Loucy (cell line): ENCODE measurements around the gene FBXO31.
A peak's percentile ranks its signal among the peaks of the same experiment; 100 is the strongest.

Experiments
- H2AFZ ChIP-seq: fragments of 200-600 bp; sonication (generic); 2 replicates; pipeline ENCODE4 v1.6.0; 2016; ENCODE audit warnings: antibody characterized with exemption, mild to moderate bottlenecking, low read length, moderate library complexity
- H3F3A ChIP-seq: fragments of 200-600 bp; 2 replicates; pipeline ENCODE4 v1.6.0; 2016; ENCODE audit warnings: antibody characterized with exemption, low read depth, mild to moderate bottlenecking
- H3K27me3 ChIP-seq: fragments of 200-600 bp; sonication (generic); 2 replicates; pipeline ENCODE4 v1.6.1; 2014; ENCODE audit warnings: low read length, mild to moderate bottlenecking; ENCODE audit not compliant: insufficient read depth, poor library complexity, severe bottlenecking
- H3K36me3 ChIP-seq: fragments of 200-600 bp; sonication (generic); 2 replicates; pipeline ENCODE4 v1.6.1; 2016; ENCODE audit warnings: low read length; ENCODE audit not compliant: insufficient read depth
- H3K4me1 ChIP-seq: fragments of 200-600 bp; sonication (generic); 2 replicates; pipeline ENCODE4 v1.5.1; 2014; ENCODE audit warnings: low read length, mild to moderate bottlenecking; ENCODE audit not compliant: insufficient read depth, poor library complexity, severe bottlenecking
- H3K4me2 ChIP-seq: fragments of 200-600 bp; sonication (generic); 2 replicates; pipeline ENCODE4 v1.6.0; 2014; ENCODE audit warnings: antibody characterized with exemption, low read length, low read depth, mild to moderate bottlenecking; ENCODE audit not compliant: poor library complexity, severe bottlenecking
- H3K4me3 ChIP-seq: fragments of 200-600 bp; sonication (generic); 2 replicates; pipeline ENCODE4 v1.5.1; 2014; ENCODE audit warnings: low read length, mild to moderate bottlenecking, mixed read lengths; ENCODE audit not compliant: poor library complexity, severe bottlenecking
- H3K79me2 ChIP-seq: fragments of 200-600 bp; sonication (generic); 2 replicates; pipeline ENCODE4 v1.6.1; 2014; ENCODE audit warnings: low read length; ENCODE audit not compliant: insufficient read depth
- H3K9ac ChIP-seq: fragments of 200-600 bp; sonication (generic); 2 replicates; pipeline ENCODE4 v1.6.0; 2014; ENCODE audit warnings: mild to moderate bottlenecking, low read depth, low read length, moderate library complexity; ENCODE audit not compliant: poor library complexity, severe bottlenecking
- H3K9me2 ChIP-seq: fragments of 200-600 bp; sonication (generic); replicated peaks from 2 replicates; pipeline ENCODE4 v1.6.1; 2016; ENCODE audit warnings: low read depth, low read length, mixed read lengths
- H3K9me3 ChIP-seq: fragments of 200-600 bp; sonication (generic); 2 replicates; pipeline ENCODE4 v1.6.1; 2014; ENCODE audit warnings: mild to moderate bottlenecking, antibody characterized with exemption, low read length, low read depth; ENCODE audit not compliant: insufficient read depth
- H4K20me1 ChIP-seq: fragments of 200-600 bp; sonication (generic); 2 replicates; pipeline ENCODE4 v1.6.0; 2014; ENCODE audit warnings: antibody characterized with exemption, low read length, mild to moderate bottlenecking; ENCODE audit not compliant: insufficient read depth, poor library complexity, severe bottlenecking
- EZH2phosphoT487 ChIP-seq: fragments of 200-600 bp; IDR thresholded peaks from 2 replicates; pipeline ENCODE4 v1.6.1; 2018; ENCODE audit warnings: antibody characterized with exemption, mild to moderate bottlenecking, moderate library complexity, borderline replicate concordance
- TF ChIP-seq, protein P1 (sequence below): fragments of 200-600 bp; sonication (generic); conservative IDR thresholded peaks from 2 replicates; pipeline ENCODE4 v1.5.1; 2014; ENCODE audit warnings: mild to moderate bottlenecking, antibody characterized with exemption, low read length

The FBXO31 gene

GRCh38 chr16:87308826-87309225 is 74.8 kb downstream of the FBXO31 start:
- no peaks in the 10 kb centered on the region for H4K20me1 ChIP-seq
- H3K79me2 ChIP-seq = no peaks in the 10 kb centered on the region
- no peak overlapping the region for H3K4me3 ChIP-seq
- H3K9me2 ChIP-seq = no peaks in the 10 kb centered on the region
- H3K9me3 ChIP-seq = no peaks in the 10 kb centered on the region
- H3K4me1 ChIP-seq = peaks cover 4% of the 10 kb centered on the region
- H2AFZ ChIP-seq = no peak overlapping the region
- H3K4me2 ChIP-seq = no peak overlapping the region
- no peak overlapping the region for H3K9ac ChIP-seq
- no peaks in the 10 kb centered on the region for H3F3A ChIP-seq
- H3K27me3 ChIP-seq = no peaks in the 10 kb centered on the region
- H3K36me3 ChIP-seq = no peaks in the 10 kb centered on the region
- no peak for TF ChIP-seq EZH2phosphoT487
- TF ChIP-seq, protein P1, sequence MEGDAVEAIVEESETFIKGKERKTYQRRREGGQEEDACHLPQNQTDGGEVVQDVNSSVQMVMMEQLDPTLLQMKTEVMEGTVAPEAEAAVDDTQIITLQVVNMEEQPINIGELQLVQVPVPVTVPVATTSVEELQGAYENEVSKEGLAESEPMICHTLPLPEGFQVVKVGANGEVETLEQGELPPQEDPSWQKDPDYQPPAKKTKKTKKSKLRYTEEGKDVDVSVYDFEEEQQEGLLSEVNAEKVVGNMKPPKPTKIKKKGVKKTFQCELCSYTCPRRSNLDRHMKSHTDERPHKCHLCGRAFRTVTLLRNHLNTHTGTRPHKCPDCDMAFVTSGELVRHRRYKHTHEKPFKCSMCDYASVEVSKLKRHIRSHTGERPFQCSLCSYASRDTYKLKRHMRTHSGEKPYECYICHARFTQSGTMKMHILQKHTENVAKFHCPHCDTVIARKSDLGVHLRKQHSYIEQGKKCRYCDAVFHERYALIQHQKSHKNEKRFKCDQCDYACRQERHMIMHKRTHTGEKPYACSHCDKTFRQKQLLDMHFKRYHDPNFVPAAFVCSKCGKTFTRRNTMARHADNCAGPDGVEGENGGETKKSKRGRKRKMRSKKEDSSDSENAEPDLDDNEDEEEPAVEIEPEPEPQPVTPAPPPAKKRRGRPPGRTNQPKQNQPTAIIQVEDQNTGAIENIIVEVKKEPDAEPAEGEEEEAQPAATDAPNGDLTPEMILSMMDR = no peak

- no peaks in the 10 kb centered on the region for H4K20me1 ChIP-seq
- TF ChIP-seq, protein P1 = no peak
- TF ChIP-seq EZH2phosphoT487 = no peak
- no peaks in the 10 kb centered on the region for H3K79me2 ChIP-seq
- no peak overlapping the region for H3K4me2 ChIP-seq
- no peaks in the 10 kb centered on the region for H3K36me3 ChIP-seq
- H3K4me3 ChIP-seq = no peak overlapping the region
- H3F3A ChIP-seq = no peaks in the 10 kb centered on the region
- no peaks in the 10 kb centered on the region for H3K27me3 ChIP-seq
- H3K4me1 ChIP-seq = peaks cover 17% of the 10 kb centered on the region
- H3K9ac ChIP-seq = no peak overlapping the region
- H3K9me2 ChIP-seq = no peaks in the 10 kb centered on the region
- H2AFZ ChIP-seq = no peak overlapping the region
- H3K9me3 ChIP-seq = no peaks in the 10 kb centered on the region
These were observed 77.1 kb downstream of the FBXO31 start for GRCh38 chr16:87306516-87306915.

DNA sequence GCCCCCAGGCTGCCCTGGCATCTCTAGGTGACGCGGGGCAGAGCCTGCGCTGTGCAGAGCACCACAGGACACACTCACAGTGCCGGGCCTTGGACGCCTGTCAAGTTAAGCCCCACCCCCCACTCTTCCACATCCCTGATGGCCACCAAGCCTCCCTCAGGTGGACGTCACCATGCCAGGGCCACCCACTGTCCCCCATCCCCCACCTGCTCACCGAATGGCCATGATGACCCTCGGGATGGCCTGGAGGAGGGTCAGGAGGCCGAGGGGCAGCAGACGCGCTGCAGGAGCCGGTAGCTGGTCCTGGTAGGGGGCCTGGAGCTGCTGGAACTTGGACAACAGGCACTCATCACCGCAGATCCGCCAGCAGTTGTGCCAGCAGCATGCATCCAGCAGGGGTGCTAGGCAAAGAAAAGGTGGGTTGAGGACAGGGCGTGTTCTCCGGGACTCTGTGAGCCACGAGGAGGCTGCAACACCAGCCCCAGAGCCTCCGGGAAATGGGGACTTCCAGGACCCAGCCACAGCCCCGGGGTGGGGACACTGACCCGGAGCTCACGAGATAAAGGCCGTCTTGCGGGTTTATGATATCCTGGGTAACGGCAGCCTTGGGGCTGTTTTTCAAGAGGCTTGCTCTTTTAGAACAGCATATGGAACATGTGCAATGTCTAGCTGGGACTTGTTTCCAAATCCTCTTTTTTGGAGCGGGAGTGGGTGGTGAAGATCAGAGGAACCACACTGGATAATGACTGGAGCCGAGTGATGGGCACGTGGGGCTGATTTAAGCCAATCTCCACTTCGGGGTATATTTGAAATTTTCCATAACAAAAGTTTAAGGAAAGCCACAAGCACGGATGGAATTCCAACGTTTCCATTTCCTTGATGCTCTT is 77.8 kb downstream of the FBXO31 start:
- Histone ChIP-seq H2AFZ (no peak overlapping the region), H3F3A (no peaks in the 10 kb centered on the region), H3K27me3 (no peaks in the 10 kb centered on the region), H3K9ac (no peak overlapping the region), H3K79me2 (no peaks in the 10 kb centered on the region), H3K9me2 (no peaks in the 10 kb centered on the region), H4K20me1 (no peaks in the 10 kb centered on the region), H3K36me3 (no peaks in the 10 kb centered on the region), H3K9me3 (no peaks in the 10 kb centered on the region), H3K4me2 (no peak overlapping the region), H3K4me3 (no peak overlapping the region), H3K4me1 (peaks cover 17% of the 10 kb centered on the region)
- no peak for TF ChIP-seq EZH2phosphoT487
- TF ChIP-seq, protein P1 = peak; percentile 16; the same call in 1 of the 2 replicates
